LNCAP (cell line): Measurements from ENCODE around the gene ZC3H18.

Experiments
- CTCF ChIP-seq: fragments of 450-650 bp; IDR thresholded peaks from 2 replicates; pipeline ENCODE4 v1.5.1; 2017; ENCODE audit warnings: mild to moderate bottlenecking

Gene ZC3H18

GRCh38 chr16:88591577-88592021, 21.4 kb downstream of the ZC3H18 start:
- no peak for TF ChIP-seq CTCF

GRCh38 chr16:88593061-88593460, 22.9 kb downstream of the ZC3H18 start:
- TF ChIP-seq CTCF: no peak

- TF ChIP-seq CTCF: no peak
Observed at GRCh38 chr16:88593489-88593888, 23.3 kb downstream of the ZC3H18 start.

- no peak for TF ChIP-seq CTCF
Observed at GRCh38 chr16:88593910-88594309, 23.7 kb downstream of the ZC3H18 start.

GRCh38 chr16:88595101-88595500, 24.9 kb downstream of the ZC3H18 start:
- no peak for TF ChIP-seq CTCF

- TF ChIP-seq CTCF: no peak
Observed at GRCh38 chr16:88595921-88596320, 25.7 kb downstream of the ZC3H18 start.

GRCh38 chr16:88596483-88596882, 26.3 kb downstream of the ZC3H18 start:
- TF ChIP-seq CTCF: no peak

- TF ChIP-seq CTCF: no peak
Observed at GRCh38 chr16:88597856-88598491, 27.8 kb downstream of the ZC3H18 start.
